CD8-positive, alpha-beta memory T cell (primary cell): ENCODE results near the gene CAMSAP1. TPM values are rescaled to one million over a fixed set of nuclear protein-coding genes. Genes with fewer than 3 reads are reported as not detected.

Source experiments
- CTCF ChIA-PET: fragments of 350-600 bp; sonication (Branson Sonifier 250); formaldehyde crosslinking; loops from one replicate; lab custom pipeline; 2021; ENCODE audit warnings: antibody characterized with exemption; lab: Charles Lee
- POLR2A ChIA-PET: fragments of 350-600 bp; sonication (Branson Sonifier 250); formaldehyde crosslinking; loops from one replicate; lab custom pipeline; 2021; ENCODE audit warnings: antibody characterized with exemption; lab: Charles Lee
- DNase-seq, 5 donors: peaks; one replicate each; pipeline versions ENCODE4 v3.0.0 to v3.0.0-alpha.2; 2020 to 2022; ENCODE audit warnings: mixed read lengths in 1 of 5
- H3K27ac ChIP-seq: one replicate; pipeline ENCODE4 v1.7.0; 2013; ENCODE audit warnings: low read depth, mild to moderate bottlenecking, low read length, moderate library complexity
- H3K27me3 ChIP-seq: 2 replicates; pipeline ENCODE4 v1.7.0; 2013; ENCODE audit warnings: low read length, mild to moderate bottlenecking; ENCODE audit not compliant: insufficient read depth, poor library complexity, severe bottlenecking
- H3K36me3 ChIP-seq: 2 replicates; pipeline ENCODE4 v1.7.0; 2013; ENCODE audit warnings: mild to moderate bottlenecking, low read length, moderate library complexity; ENCODE audit not compliant: insufficient read depth
- H3K4me1 ChIP-seq: 2 replicates; pipeline ENCODE4 v1.7.0; 2013; ENCODE audit warnings: mild to moderate bottlenecking, low read length, moderate library complexity; ENCODE audit not compliant: insufficient read depth
- H3K4me3 ChIP-seq: 2 replicates; pipeline ENCODE4 v1.7.0; 2013; ENCODE audit warnings: mild to moderate bottlenecking, low read length
- H3K9me3 ChIP-seq: 2 replicates; pipeline ENCODE4 v1.7.0; 2013; ENCODE audit warnings: mild to moderate bottlenecking, low read length
- H3K27ac Mint-ChIP-seq, 8 donors: one replicate each; pipeline ENCODE4 v1.8.0; 2020 to 2021; ENCODE audit warnings: mixed read lengths in 8 of 8, mild to moderate bottlenecking in 6 of 8, inconsistent platforms in 3 of 8, moderate library complexity in 3 of 8
- H3K27me3 Mint-ChIP-seq, 2 donors: one replicate each; pipeline ENCODE4 v1.8.0; 2020 to 2021; ENCODE audit warnings: mixed read lengths in 2 of 2, mild to moderate bottlenecking in 1 of 2, moderate library complexity in 1 of 2
- H3K36me3 Mint-ChIP-seq, 3 donors: one replicate each; pipeline ENCODE4 v1.8.0; 2020 to 2021; ENCODE audit warnings: mixed read lengths in 3 of 3, inconsistent platforms in 1 of 3, mild to moderate bottlenecking in 1 of 3
- H3K4me1 Mint-ChIP-seq, 3 donors: one replicate each; pipeline ENCODE4 v1.8.0; 2020 to 2021; ENCODE audit warnings: mixed read lengths in 3 of 3, inconsistent platforms in 1 of 3, mild to moderate bottlenecking in 1 of 3
- H3K4me3 Mint-ChIP-seq, 7 donors: one replicate each; pipeline ENCODE4 v1.8.0; 2020 to 2021; ENCODE audit warnings: mixed read lengths in 7 of 7, mild to moderate bottlenecking in 6 of 7, moderate library complexity in 4 of 7, inconsistent platforms in 2 of 7
- H3K9me3 Mint-ChIP-seq, 5 donors: one replicate each; pipeline ENCODE4 v1.8.0; 2020 to 2022; ENCODE audit warnings: mixed read lengths in 5 of 5, mild to moderate bottlenecking in 3 of 5, moderate library complexity in 2 of 5, inconsistent platforms in 1 of 5
- polyA plus RNA-seq: library from polyadenylated mRNA; unstranded; fragments of 300-500 nt; fragmentation: Illumina TruSeq; gene quantifications from one replicate; pipeline ENCODE4 v1.2.3, GENCODE V29; 2021
- total RNA-seq, 2 experiments: library from RNA; stranded (reverse); gene quantifications; one replicate each; pipeline ENCODE4 v1.2.3, GENCODE V29; 2021

The CAMSAP1 gene
- total and polyA plus RNA-seq, 3 experiments from 2014 or later, result 2.2 to 33.7 (median 30.4) TPM

DNA sequence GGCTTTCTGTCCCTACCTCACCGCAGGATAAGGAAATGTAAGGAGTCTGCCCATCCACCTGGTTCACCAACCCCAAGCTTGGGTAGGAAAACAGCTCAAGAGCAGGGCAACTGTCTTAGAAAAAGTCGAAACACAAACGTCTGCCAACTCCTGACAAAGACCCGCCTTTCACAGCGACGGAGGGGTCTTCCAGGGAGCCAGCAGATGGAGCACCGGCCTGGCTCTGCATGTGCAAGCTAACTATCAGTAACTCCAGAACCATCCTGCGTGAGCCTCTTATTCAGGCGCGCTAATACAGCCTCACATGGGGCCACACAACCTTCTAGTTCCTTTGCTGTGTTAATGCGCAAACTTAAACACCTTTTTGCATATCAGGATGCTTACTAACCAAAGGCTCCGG is 26.9 kb downstream of the CAMSAP1 start:
- Histone ChIP-seq H3K27ac (no peak overlapping the region), H3K36me3 (no peaks in the 10 kb centered on the region), H3K4me3 (no peak overlapping the region), H3K27me3 (no peaks in the 10 kb centered on the region), H3K9me3 (no peaks in the 10 kb centered on the region), H3K4me1 (peaks cover 13% of the 10 kb centered on the region)
- no peak for DNase-seq
- Mint-ChIP-seq H3K36me3 (peaks cover 0 to 39% (median 8%) of the 10 kb centered on the region in 3 donors), H3K27me3 (no peaks in the 10 kb centered on the region), H3K9me3 (no peaks in the 10 kb centered on the region), H3K27ac (no peak overlapping the region), H3K4me1 (peaks cover 39 to 58% (median 43%) of the 10 kb centered on the region in 3 donors), H3K4me3 (no peak overlapping the region)
- ChIA-PET CTCF (no interaction called here), POLR2A (no interaction called here)

DNA sequence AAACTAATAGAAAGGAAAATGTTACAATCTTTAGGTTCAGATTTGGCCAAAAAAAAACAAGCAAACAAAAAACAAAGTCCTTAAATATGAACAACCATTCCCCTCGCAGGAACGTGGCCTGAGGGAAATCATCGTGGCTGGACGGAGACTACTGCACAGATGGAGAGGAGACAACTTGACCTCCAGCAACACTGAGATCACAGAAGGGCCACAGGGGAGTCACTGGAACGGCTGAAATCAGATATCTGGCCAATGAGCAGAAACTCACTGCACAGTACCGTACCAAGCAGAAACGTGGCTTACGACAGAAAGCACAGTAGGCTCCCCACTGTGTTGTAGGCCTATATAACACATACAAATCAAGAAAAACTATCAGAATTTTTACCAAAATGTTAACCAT is 27.7 kb downstream of the CAMSAP1 start:
- Histone ChIP-seq H3K27ac (no peak overlapping the region), H3K36me3 (no peaks in the 10 kb centered on the region), H3K27me3 (no peaks in the 10 kb centered on the region), H3K9me3 (no peaks in the 10 kb centered on the region), H3K4me3 (no peak overlapping the region), H3K4me1 (peaks cover 9% of the 10 kb centered on the region)
- ChIA-PET CTCF (no interaction called here), POLR2A (no interaction called here)
- H3K27me3 Mint-ChIP-seq, result no peaks in the 10 kb centered on the region
- peaks cover 36 to 53% (median 37%) of the 10 kb centered on the region in 3 donors for H3K4me1 Mint-ChIP-seq
- no peaks in the 10 kb centered on the region for H3K9me3 Mint-ChIP-seq
- DNase-seq, result no peak
- H3K36me3 Mint-ChIP-seq, result peaks cover 0 to 39% (median 8%) of the 10 kb centered on the region in 3 donors
- H3K4me3 Mint-ChIP-seq, result no peak overlapping the region
- H3K27ac Mint-ChIP-seq, result peak overlapping the region in 1 of 8 donors; percentile 40

- peaks cover 8% of the 10 kb centered on the region for H3K4me1 ChIP-seq
- CTCF ChIA-PET, result no interaction called here
- no peaks in the 10 kb centered on the region for H3K9me3 ChIP-seq
- no peaks in the 10 kb centered on the region for H3K36me3 ChIP-seq
- Mint-ChIP-seq H3K27me3 (no peaks in the 10 kb centered on the region), H3K27ac (peak overlapping the region in 3 of 8 donors; percentile 40 to 66 (median 46)), H3K36me3 (peaks cover 0 to 39% (median 8%) of the 10 kb centered on the region in 3 donors), H3K4me3 (no peak overlapping the region), H3K9me3 (no peaks in the 10 kb centered on the region), H3K4me1 (peaks cover 33 to 49% (median 34%) of the 10 kb centered on the region in 3 donors)
- no peak overlapping the region for H3K27ac ChIP-seq
- no peaks in the 10 kb centered on the region for H3K27me3 ChIP-seq
- DNase-seq, result no peak
- H3K4me3 ChIP-seq, result no peak overlapping the region
- POLR2A ChIA-PET, result no interaction called here
Measured at GRCh38 chr9:135879237-135879601, 28.1 kb downstream of the CAMSAP1 start.

DNA sequence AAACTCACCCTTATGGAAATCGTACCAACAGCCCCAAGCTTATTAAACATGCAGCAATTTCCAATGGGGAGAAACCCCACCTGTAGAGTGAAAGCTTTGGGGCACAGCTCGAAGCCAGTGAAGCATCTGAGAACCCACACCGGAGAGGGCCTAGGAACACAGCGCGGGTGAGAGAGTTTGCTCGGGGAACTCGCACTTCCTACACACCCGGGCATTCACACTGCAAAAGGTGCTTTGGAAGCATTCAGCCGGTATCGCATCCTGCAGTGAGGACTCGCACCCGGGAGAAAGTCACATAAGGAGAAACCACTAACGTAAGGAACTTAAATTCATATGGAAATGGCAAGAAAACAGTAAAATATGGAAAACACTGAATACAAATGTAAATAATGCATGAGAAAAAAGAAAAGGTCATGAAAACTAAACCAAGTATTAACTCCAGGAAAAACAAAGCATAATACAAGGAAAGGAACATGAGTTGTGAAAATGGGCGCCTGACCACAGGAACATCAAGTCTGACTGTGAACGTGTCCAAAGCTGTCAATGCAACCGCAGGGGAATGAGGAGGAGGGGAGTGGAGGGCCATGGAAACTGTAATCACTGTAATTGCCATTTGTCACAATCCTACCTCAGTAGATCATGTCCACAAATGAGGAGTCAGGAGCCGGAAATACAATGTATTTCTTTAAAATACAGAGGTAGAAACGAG is 28.7 kb downstream of the CAMSAP1 start:
- no peak overlapping the region for H3K4me3 ChIP-seq
- no peaks in the 10 kb centered on the region for H3K36me3 ChIP-seq
- H3K27ac Mint-ChIP-seq, result no peak overlapping the region
- ChIA-PET POLR2A (no interaction called here), CTCF (no interaction called here)
- H3K27me3 Mint-ChIP-seq, result no peaks in the 10 kb centered on the region
- H3K4me1 Mint-ChIP-seq, result peaks cover 28 to 43% (median 33%) of the 10 kb centered on the region in 3 donors
- H3K4me1 ChIP-seq, result peaks cover 3% of the 10 kb centered on the region
- H3K27ac ChIP-seq, result no peak overlapping the region
- no peak overlapping the region for H3K4me3 Mint-ChIP-seq
- H3K9me3 ChIP-seq, result no peaks in the 10 kb centered on the region
- H3K36me3 Mint-ChIP-seq, result peaks cover 0 to 39% (median 8%) of the 10 kb centered on the region in 3 donors
- no peak for DNase-seq
- no peaks in the 10 kb centered on the region for H3K9me3 Mint-ChIP-seq
- H3K27me3 ChIP-seq, result no peaks in the 10 kb centered on the region

GRCh38 chr9:135877791-135878527 is 29.4 kb downstream of the CAMSAP1 start:
- H3K27ac Mint-ChIP-seq, result peak overlapping the region in 1 of 8 donors; percentile 29
- H3K27me3 Mint-ChIP-seq, result no peaks in the 10 kb centered on the region
- peaks cover 24 to 39% (median 32%) of the 10 kb centered on the region in 3 donors for H3K4me1 Mint-ChIP-seq

DNA sequence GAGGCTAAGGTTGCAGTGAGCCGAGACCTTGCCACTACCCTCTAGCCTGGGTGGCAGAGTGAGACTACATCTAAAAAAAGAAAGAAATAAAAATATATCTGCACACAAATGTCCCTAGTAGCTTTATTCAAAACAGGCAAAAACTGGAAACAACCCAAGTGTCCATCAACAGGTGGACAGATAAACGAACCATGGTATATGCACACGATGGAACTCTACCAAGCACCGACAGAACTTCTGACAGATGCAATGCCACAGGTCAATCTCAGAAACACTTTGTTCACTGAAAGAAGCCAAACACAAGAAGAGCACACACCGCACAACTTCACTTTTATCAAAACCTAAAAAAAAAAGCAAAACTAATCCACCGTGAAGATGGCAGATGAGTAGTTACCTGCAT is 30.4 kb downstream of the CAMSAP1 start:
- no peaks in the 10 kb centered on the region for H3K36me3 ChIP-seq
- no peaks in the 10 kb centered on the region for H3K4me1 ChIP-seq
- ChIA-PET CTCF (interaction anchor here (0.8 kb wide), 1 partner anchor 13 kb away, joined by 3 read pairs; no protein-coding TSS in a partner anchor), POLR2A (interaction anchor here (0.5 kb wide), 1 partner anchor 1824 kb away, joined by 3 read pairs; no protein-coding TSS in a partner anchor)
- no peaks in the 10 kb centered on the region for H3K27me3 ChIP-seq
- H3K27me3 Mint-ChIP-seq, result no peaks in the 10 kb centered on the region
- H3K4me1 Mint-ChIP-seq, result peaks cover 24 to 45% (median 35%) of the 10 kb centered on the region in 3 donors
- H3K27ac Mint-ChIP-seq, result peak overlapping the region in 1 of 8 donors; percentile 30
- H3K9me3 ChIP-seq, result no peaks in the 10 kb centered on the region
- H3K4me3 Mint-ChIP-seq, result no peak overlapping the region
- H3K4me3 ChIP-seq, result no peak overlapping the region
- no peaks in the 10 kb centered on the region for H3K9me3 Mint-ChIP-seq
- no peak overlapping the region for H3K27ac ChIP-seq
- peaks cover 0 to 26% (median 8%) of the 10 kb centered on the region in 3 donors for H3K36me3 Mint-ChIP-seq
- no peak for DNase-seq

More at GRCh38 chr9:135877791-135878527, 29.4 kb downstream of the CAMSAP1 start:
- H3K27me3 ChIP-seq, result no peaks in the 10 kb centered on the region
- DNase-seq, result no peak
- H3K36me3 ChIP-seq, result no peaks in the 10 kb centered on the region
- Mint-ChIP-seq H3K4me3 (no peak overlapping the region), H3K36me3 (peaks cover 0 to 36% (median 8%) of the 10 kb centered on the region in 3 donors), H3K9me3 (no peaks in the 10 kb centered on the region)
- no peak overlapping the region for H3K27ac ChIP-seq
- ChIA-PET POLR2A (no interaction called here), CTCF (no interaction called here)
- no peaks in the 10 kb centered on the region for H3K9me3 ChIP-seq
- H3K4me3 ChIP-seq, result no peak overlapping the region
- H3K4me1 ChIP-seq, result no peaks in the 10 kb centered on the region

GRCh38 chr9:135874859-135875258 is 32.5 kb downstream of the CAMSAP1 start:
- no peak for DNase-seq
- Histone ChIP-seq H3K4me1 (no peaks in the 10 kb centered on the region), H3K36me3 (no peaks in the 10 kb centered on the region), H3K27ac (no peak overlapping the region), H3K4me3 (no peak overlapping the region), H3K27me3 (no peaks in the 10 kb centered on the region), H3K9me3 (no peaks in the 10 kb centered on the region)
- H3K9me3 Mint-ChIP-seq, result no peaks in the 10 kb centered on the region
- H3K27ac Mint-ChIP-seq, result no peak overlapping the region
- H3K27me3 Mint-ChIP-seq, result no peaks in the 10 kb centered on the region
- peaks cover 0 to 19% (median 9%) of the 10 kb centered on the region in 3 donors for H3K36me3 Mint-ChIP-seq
- H3K4me3 Mint-ChIP-seq, result no peak overlapping the region
- POLR2A ChIA-PET, result no interaction called here
- peaks cover 24 to 52% (median 34%) of the 10 kb centered on the region in 3 donors for H3K4me1 Mint-ChIP-seq
- CTCF ChIA-PET, result interaction anchor here (1.5 kb wide), 1 partner anchor 9 kb away, joined by 4 read pairs; no protein-coding TSS in a partner anchor

- Histone ChIP-seq H3K27ac (no peak overlapping the region), H3K4me1 (no peaks in the 10 kb centered on the region), H3K27me3 (no peaks in the 10 kb centered on the region), H3K9me3 (no peaks in the 10 kb centered on the region), H3K36me3 (no peaks in the 10 kb centered on the region), H3K4me3 (no peak overlapping the region)
- no peaks in the 10 kb centered on the region for H3K9me3 Mint-ChIP-seq
- no peaks in the 10 kb centered on the region for H3K27me3 Mint-ChIP-seq
- no peak for DNase-seq
- ChIA-PET CTCF (no interaction called here), POLR2A (no interaction called here)
- no peak overlapping the region for H3K27ac Mint-ChIP-seq
- H3K4me3 Mint-ChIP-seq, result no peak overlapping the region
- H3K36me3 Mint-ChIP-seq, result peaks cover 0 to 16% (median 9%) of the 10 kb centered on the region in 3 donors
- H3K4me1 Mint-ChIP-seq, result peaks cover 18 to 38% (median 20%) of the 10 kb centered on the region in 3 donors
Measured at GRCh38 chr9:135869909-135870308, 37.4 kb downstream of the CAMSAP1 start.
